SK-N-MC (cell line): ENCODE measurements around the gene PRKN.

Experiments
- EZH2 ChIP-seq: fragments of 200-600 bp; sonication (generic); IDR thresholded peaks from one replicate; pipeline ENCODE4 v1.6.1; 2017; ENCODE audit warnings: antibody characterized with exemption
- FOXP2 ChIP-seq: optimal IDR thresholded peaks from 2 replicates; pipeline ENCODE3; 2011; ENCODE audit warnings: mild to moderate bottlenecking, moderate library complexity; ENCODE audit not compliant: insufficient read depth; ENCODE audit errors: extremely low read length, control extremely low read depth
- POLR2AphosphoS5 ChIP-seq: IDR thresholded peaks from 2 replicates; pipeline ENCODE4 v1.6.1; 2012; ENCODE audit warnings: mild to moderate bottlenecking, low read depth, low read length, borderline replicate concordance

- TF ChIP-seq EZH2 = no peak
- TF ChIP-seq POLR2AphosphoS5 = no peak
- TF ChIP-seq FOXP2 = no peak
Measured at GRCh38 chr6:162388383-162388777, 339.2 kb downstream of the PRKN start.
